ENCODE results near the gene LACTB.

DNA sequence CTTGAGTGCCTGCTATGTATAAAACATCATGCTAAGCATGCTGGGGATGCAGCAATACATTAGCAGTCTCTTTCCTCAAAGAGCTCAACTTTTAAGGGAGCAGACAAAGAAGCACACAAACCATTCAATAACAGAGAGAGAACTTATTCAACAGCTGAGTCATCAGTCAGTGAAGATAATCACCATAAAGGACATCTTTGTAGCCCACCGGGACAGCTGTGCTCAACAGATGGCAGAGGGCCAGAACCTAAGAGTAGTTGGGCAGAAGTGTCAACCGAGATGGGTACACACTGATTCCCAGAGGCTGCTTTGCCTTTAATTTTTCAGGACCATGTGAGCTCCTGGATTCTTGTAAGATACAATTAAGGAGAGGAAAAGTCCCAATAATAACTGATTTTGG lies 63.5 kb downstream of the LACTB start:
- no peak for TF ChIP-seq FOXA1 (IDR thresholded peaks at IDR 0.05)
- no peak for TF ChIP-seq SP1 (IDR thresholded peaks at IDR 0.05)
- TF ChIP-seq ELF4 (IDR thresholded peaks at IDR 0.05) = no peak
- TF ChIP-seq SUZ12 (IDR thresholded peaks at IDR 0.05) = no peak
- TF ChIP-seq ZNF384 (IDR thresholded peaks at IDR 0.05) = no peak
- no peak for TF ChIP-seq ARNT (IDR thresholded peaks at IDR 0.05)
- no peak for TF ChIP-seq BHLHE40 (IDR thresholded peaks at IDR 0.05; ENCODE audit: borderline replicate concordance)
- TF ChIP-seq FOXK2 (IDR thresholded peaks at IDR 0.05) = no peak
- TF ChIP-seq NFRKB (IDR thresholded peaks at IDR 0.05) = no peak
